HepG2 (cell line): ENCODE results near the gene CCN2. TPM values are rescaled to one million over a fixed set of nuclear protein-coding genes. Genes with fewer than 3 reads are reported as not detected.
A peak's percentile ranks its signal among the peaks of the same experiment; 100 is the strongest.

Experiments used
- FOXA3 ChIP-seq: IDR thresholded peaks from 2 replicates; pipeline ENCODE4 v1.6.1; 2016; ENCODE audit warnings: missing genetic modification reagents, missing compliant biosample characterization
- FOXM1 ChIP-seq: sonication (generic); formaldehyde crosslinking; IDR thresholded peaks from 2 replicates; pipeline ENCODE4 v1.5.0; 2020; ENCODE audit warnings: missing genetic modification reagents
- TCF12 ChIP-seq, 2 experiments: fragments of 450-650 bp in 1 of 2; sonication (generic) in 1 of 2; formaldehyde crosslinking in 1 of 2; IDR thresholded peaks; 2 replicates each; pipeline versions ENCODE4 v1.6.1 to v1.8.0; 2017 to 2022; ENCODE audit warnings: antibody characterized with exemption in 1 of 2, mild to moderate bottlenecking in 1 of 2, missing genetic modification reagents in 1 of 2, moderate library complexity in 1 of 2
- ZNF121 ChIP-seq: sonication (generic); formaldehyde crosslinking; IDR thresholded peaks from 2 replicates; pipeline ENCODE4 v1.5.0; 2020; ENCODE audit warnings: mild to moderate bottlenecking, missing genetic modification reagents
- ZNF619 ChIP-seq: sonication (generic); formaldehyde crosslinking; IDR thresholded peaks from 2 replicates; pipeline ENCODE4 v1.4.0; 2020; ENCODE audit warnings: mild to moderate bottlenecking, missing genetic modification reagents
- polyA plus RNA-seq, 8 experiments: library from polyadenylated mRNA; depleted of rRNA in 3 of 8; stranded (reverse) in 7 of 8; unstranded in 1 of 8; fragments of >200 nt; fragmentation: Illumina TruSeq in 4 of 8; extraction: Trizol in 4 of 8; gene quantifications; 2 replicates each; pipeline versions ENCODE4 v1.2.1 to v1.2.3, GENCODE V29; 2011 to 2016; ENCODE audit warnings: low read depth in 4 of 8, missing spikeins in 1 of 8, mixed read lengths in 1 of 8; ENCODE audit not compliant: insufficient read depth in 1 of 8
- total RNA-seq, 5 experiments: library from RNA; depleted of rRNA; stranded (reverse); fragments of >200 nt; fragmentation: Illumina TruSeq; extraction: Trizol; gene quantifications; 2 replicates each; pipeline ENCODE4 v1.2.3, GENCODE V29; 2016; ENCODE audit warnings: low read depth in 1 of 5
- TF ChIP-seq, protein P1 (sequence below): IDR thresholded peaks from 2 replicates; pipeline ENCODE4 v1.4.0; 2020; ENCODE audit warnings: mild to moderate bottlenecking, missing genetic modification reagents
- TF ChIP-seq, protein P2 (sequence below): sonication (generic); formaldehyde crosslinking; conservative IDR thresholded peaks from 2 replicates; pipeline ENCODE4 v1.4.0; 2020; ENCODE audit warnings: mild to moderate bottlenecking, missing genetic modification reagents, moderate library complexity

CCN2 gene
- total and polyA plus RNA-seq, 2 of the 13 experiments (the other 11 are each of a cell fraction or from before 2014, with no cell fraction given) = 34.7 to 316 TPM

DNA sequence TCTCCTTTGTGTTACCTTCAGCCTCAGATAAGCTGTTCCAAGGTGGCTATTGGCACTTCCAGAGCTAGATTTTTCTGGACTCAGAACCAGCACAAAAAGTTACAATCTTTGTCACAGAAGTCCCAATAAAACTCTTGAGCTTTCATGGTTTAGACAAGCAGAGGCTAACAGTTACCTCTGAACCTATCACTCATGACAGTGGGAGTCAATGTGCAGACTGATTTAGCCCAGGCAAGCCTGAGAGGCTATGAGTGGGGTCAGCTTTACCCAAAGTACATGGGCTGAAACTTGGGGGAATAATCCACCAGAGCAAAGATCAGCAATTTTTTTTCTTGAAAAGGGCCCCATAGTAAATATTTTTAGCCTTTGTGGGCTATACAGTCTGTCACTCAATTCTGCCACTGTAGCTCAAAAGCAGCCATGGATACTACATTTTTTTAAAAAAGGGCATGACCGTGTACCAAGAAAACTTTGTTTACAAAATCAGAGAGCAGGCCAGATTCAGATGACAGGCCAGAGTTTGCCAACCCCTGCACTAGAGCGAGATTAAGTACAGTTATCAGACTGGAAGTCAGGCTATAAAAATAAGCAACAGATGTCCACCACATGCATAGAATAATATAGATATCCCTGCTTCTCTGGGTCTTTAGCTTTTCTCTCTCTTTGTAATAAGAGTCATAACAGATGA is 20.0 kb downstream of the CCN2 start (continued):
- TF ChIP-seq, protein P1, sequence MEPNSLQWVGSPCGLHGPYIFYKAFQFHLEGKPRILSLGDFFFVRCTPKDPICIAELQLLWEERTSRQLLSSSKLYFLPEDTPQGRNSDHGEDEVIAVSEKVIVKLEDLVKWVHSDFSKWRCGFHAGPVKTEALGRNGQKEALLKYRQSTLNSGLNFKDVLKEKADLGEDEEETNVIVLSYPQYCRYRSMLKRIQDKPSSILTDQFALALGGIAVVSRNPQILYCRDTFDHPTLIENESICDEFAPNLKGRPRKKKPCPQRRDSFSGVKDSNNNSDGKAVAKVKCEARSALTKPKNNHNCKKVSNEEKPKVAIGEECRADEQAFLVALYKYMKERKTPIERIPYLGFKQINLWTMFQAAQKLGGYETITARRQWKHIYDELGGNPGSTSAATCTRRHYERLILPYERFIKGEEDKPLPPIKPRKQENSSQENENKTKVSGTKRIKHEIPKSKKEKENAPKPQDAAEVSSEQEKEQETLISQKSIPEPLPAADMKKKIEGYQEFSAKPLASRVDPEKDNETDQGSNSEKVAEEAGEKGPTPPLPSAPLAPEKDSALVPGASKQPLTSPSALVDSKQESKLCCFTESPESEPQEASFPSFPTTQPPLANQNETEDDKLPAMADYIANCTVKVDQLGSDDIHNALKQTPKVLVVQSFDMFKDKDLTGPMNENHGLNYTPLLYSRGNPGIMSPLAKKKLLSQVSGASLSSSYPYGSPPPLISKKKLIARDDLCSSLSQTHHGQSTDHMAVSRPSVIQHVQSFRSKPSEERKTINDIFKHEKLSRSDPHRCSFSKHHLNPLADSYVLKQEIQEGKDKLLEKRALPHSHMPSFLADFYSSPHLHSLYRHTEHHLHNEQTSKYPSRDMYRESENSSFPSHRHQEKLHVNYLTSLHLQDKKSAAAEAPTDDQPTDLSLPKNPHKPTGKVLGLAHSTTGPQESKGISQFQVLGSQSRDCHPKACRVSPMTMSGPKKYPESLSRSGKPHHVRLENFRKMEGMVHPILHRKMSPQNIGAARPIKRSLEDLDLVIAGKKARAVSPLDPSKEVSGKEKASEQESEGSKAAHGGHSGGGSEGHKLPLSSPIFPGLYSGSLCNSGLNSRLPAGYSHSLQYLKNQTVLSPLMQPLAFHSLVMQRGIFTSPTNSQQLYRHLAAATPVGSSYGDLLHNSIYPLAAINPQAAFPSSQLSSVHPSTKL = peak; percentile 21; the same call in 1 of the 2 replicates
- no peak for TF ChIP-seq ZNF619
- peak; percentile 25; the same call in 1 of the 2 replicates for TF ChIP-seq ZNF121
- no peak for TF ChIP-seq FOXM1 (CRISPR knock-in tag)
- TF ChIP-seq TCF12 (IDR thresholded peaks at IDR 0.05) = no peak
- no peak for TF ChIP-seq TCF12 (CRISPR knock-in tag; IDR thresholded peaks at IDR 0.05)
- TF ChIP-seq, protein P2, sequence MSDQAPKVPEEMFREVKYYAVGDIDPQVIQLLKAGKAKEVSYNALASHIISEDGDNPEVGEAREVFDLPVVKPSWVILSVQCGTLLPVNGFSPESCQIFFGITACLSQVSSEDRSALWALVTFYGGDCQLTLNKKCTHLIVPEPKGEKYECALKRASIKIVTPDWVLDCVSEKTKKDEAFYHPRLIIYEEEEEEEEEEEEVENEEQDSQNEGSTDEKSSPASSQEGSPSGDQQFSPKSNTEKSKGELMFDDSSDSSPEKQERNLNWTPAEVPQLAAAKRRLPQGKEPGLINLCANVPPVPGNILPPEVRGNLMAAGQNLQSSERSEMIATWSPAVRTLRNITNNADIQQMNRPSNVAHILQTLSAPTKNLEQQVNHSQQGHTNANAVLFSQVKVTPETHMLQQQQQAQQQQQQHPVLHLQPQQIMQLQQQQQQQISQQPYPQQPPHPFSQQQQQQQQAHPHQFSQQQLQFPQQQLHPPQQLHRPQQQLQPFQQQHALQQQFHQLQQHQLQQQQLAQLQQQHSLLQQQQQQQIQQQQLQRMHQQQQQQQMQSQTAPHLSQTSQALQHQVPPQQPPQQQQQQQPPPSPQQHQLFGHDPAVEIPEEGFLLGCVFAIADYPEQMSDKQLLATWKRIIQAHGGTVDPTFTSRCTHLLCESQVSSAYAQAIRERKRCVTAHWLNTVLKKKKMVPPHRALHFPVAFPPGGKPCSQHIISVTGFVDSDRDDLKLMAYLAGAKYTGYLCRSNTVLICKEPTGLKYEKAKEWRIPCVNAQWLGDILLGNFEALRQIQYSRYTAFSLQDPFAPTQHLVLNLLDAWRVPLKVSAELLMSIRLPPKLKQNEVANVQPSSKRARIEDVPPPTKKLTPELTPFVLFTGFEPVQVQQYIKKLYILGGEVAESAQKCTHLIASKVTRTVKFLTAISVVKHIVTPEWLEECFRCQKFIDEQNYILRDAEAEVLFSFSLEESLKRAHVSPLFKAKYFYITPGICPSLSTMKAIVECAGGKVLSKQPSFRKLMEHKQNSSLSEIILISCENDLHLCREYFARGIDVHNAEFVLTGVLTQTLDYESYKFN (CRISPR knock-in tag) = peak; percentile 52
- TF ChIP-seq FOXA3 (CRISPR knock-in tag) = 0 out of 2 replicates have a peak, but pooled peaks have one; percentile 27
- TF ChIP-seq, all 625 proteins: peak for 8
